ENCODE measurements around the gene MYH10.

Gene MYH10

DNA sequence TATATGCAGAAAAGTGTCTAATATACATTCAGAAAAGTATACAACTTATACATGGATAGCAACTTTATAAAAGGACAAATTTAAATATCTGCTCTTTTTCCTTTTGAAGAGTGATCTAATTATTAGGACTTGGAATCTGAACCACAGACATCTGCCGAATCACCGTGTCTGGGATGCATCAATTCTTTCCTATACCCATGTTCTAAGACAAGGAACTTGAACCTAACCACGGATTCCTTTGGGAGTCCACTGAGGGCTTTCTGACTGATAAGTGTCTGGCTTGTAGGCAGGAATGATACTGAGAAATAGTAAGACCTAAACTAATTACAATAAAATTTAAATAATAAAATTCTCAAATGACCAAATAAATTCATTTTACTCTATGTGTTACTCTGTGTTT lies 140.7 kb downstream of the MYH10 start:
- DNase-seq: no peak

DNA sequence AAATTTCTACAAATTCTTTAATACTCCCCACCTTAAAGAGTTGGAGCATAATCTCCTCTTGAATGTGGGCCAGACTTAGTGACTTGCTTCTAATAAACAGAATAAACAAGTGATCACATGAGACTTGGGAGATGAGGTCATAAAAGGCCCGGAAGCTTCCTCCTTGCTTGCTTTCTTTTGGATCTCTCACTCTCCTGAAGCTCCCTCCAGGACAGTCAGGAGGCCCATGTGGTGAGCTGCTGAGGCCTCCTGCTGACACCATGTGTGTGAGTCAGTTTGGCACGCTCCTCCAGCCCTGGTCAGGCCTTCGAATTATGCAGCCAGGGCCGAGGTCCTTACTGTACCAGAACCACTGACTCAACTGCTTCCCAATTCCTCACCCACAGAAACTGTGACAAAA lies 141.6 kb downstream of the MYH10 start:
- no peak for DNase-seq

DNA sequence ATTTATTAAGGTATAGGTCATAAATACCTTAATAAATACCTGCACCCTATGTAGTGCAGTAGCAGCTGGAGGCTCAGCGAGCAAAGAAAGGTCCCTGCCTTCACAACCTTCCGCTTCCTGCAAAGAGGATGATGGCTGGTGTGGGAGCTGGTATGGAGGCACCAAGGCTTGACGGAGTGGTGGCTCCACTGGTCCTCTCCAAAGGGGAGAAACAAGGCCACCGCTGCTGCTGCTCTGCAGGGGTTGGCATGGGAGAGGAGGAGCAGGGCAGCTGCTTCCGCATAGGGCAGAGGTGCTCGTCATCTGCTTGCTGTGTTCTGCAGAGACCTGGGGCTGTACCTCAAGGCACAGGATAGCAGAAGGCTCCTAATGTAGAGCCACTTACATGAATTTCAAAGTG lies 142.0 kb downstream of the MYH10 start:
- DNase-seq: no peak

DNA sequence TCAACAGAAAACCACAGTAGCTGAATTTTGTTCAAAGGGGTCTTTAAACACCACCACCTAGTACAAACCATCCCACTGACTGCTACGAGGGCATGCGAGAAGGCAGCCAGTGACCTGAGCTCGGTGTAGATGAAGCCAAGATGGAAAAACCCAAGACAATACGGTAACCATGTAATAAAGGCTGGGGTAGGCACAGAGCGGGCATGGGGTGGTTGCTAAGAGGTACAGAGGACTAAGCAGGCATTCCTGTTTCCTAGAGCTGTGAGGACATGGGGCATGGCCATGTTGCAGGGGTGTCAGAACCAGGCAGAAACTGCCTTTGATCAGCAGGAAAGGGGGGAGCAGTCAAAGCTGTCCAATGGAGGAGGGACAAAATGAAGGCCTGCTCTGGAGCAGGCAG lies 142.8 kb downstream of the MYH10 start:
- DNase-seq: no peak

DNA sequence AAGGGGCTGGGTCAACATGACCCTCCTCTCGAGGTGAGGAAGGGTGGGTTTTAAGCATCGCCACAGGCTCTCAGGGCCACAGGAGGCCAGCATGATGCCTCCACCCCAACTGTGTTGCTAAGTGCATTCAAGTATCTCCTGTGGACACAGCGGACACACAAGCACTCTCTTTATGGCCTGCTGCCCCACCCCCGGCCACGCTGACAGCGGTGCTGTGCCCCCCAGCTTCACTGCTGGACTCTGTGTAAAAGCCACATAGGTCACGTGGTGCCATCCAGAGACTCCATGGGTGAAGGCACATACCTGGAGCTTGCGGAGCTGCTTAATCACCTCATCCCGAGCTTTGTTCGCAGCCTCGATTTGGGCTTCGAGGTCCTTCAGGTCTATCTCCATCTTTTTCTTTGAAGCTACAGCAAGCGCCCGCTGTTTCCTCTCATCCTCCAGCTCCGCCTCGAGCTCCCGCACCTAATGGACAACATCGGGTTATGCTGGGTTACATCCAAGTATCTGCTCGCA lies 143.3 kb downstream of the MYH10 start:
- no peak for DNase-seq

DNA sequence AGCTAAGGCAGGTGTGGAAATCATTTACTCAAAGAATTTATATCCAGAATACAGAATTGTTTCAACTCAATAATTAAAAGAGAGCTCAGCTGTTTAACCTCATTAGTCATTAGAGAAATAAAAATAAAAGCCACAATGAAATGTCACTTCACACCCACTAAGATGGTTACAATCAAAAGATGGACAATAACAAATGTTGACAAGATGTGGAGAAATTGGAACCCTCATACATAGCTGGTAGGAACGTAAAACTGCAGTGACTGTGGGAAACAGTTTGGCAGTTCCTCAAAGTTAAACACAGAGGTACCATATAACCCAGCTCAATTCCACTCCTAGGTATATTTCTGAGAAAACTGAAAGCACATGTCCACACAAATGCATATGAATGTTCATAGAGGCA lies 145.0 kb downstream of the MYH10 start:
- DNase-seq: no peak

DNA sequence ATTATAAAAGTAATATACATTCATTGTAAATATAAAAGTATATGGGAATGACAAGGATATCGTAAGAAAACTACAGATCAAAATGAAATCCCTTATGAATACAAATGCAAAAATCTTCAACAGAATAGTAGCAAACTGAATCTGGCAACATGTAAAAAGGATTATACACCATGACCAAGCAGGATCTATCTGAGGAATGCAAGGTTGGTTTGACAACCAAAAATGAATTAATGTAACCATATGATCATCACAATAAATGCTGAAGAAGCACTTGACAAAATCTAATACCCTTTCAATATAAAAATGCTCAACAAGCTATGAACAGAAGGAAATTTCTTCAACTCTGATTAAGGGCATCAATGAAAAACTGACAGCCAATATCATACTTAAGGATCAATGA lies 146.1 kb downstream of the MYH10 start:
- DNase-seq: no peak

DNA sequence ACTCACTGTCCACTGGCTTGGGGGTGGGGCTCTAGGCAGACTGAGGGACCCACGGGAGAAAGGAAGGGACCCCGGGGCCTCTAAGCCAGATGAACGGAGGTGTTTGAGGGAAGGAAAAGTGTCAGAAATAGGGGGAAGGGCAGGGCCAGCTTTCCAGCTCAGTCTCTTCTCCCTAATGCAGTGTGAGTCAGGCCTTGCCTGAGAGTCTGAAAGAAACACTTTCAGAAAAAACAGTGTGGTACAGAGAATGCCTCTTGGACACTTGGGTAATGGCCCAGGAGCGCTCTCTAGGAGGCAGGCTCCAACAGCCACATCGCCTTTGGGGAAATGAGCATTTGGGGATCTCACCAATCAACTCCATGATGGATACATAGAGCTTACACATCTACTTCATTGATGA lies 148.0 kb downstream of the MYH10 start:
- DNase-seq: no peak

DNA sequence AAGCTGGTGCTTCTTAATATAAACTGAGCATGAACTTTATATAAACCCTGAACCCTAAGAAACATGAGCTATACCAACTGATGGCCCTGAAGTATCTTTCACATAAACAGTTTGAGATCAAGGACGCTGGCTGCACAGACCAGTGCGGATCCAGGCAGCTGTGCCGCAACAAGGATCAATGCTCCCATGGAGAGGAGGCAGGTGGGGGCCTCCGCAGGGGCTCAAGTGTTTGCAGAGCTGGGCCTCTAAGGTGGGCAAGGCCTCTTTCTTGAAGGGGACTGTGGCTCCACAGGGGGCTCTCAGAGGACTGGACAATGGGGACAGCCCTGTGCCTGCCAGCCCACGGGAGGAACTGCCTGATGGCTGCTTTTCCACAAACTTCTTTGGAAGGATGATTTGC lies 148.8 kb downstream of the MYH10 start:
- DNase-seq: no peak

DNA sequence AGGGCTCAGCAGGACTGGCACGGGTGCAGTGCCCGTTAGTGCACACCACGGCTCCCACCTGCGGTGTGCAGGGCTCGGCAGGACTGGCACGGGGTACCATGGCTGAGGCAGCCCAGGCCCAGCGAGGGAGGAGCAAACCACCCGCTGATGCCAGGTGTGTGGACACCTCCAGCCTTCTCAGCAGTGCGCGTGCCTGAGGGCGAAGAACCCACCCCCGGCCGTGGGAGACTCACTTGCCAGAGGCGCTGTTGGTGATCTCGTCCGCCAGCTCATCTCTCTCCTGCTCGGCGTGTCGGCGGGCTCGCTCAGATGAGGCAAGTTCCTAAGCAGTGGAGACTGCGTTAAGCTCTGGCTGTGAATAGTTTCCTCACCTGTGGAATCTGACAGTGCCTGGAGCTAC lies 149.4 kb downstream of the MYH10 start:
- no peak for DNase-seq

DNA sequence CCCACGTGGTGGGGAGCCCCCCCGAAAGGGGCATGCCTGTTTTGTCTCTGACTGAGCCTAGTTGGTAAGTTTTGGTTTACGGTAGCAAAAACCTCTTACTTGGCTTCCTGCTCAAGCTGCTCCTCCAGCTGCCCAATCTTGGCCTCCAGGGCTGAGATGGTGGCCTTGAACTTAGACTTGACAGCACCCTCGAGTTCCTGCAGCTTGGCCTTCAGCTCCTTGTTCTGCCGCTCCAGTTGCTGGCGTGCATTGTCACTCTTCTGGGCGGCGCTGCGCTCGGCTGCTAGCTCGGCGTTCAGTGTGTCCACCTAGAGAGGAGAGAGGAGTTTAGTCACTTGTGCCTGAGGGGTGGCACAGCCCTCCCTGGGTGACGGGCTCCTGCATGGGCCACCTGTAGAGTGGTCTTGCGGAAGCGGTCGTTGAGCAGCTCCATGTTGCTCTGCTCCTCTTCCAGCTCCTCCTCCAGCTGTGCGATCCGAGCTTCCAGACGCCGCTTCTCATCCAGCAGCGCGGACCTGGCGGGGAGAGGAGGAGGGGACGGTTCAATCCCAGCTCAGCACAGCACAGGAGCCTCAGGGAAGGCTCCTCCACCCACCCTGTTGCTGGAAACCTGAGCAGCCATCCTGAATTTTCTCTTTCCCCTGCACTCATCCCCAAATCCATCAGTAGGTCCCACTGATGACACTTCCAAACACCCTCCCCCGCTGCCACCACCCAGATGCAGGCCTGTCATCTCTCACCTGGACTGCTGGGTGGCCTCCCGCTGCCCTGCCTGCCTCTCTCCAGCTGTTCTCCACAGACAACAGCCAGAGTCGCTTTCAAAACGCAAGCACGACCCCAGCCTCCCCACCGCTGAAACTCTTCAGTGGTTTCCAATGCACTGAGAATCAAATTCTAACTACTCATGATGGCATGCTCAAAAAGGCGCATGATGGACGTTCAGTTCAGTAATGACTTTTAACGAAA lies 150.2 kb downstream of the MYH10 start:
- no peak for DNase-seq

DNA sequence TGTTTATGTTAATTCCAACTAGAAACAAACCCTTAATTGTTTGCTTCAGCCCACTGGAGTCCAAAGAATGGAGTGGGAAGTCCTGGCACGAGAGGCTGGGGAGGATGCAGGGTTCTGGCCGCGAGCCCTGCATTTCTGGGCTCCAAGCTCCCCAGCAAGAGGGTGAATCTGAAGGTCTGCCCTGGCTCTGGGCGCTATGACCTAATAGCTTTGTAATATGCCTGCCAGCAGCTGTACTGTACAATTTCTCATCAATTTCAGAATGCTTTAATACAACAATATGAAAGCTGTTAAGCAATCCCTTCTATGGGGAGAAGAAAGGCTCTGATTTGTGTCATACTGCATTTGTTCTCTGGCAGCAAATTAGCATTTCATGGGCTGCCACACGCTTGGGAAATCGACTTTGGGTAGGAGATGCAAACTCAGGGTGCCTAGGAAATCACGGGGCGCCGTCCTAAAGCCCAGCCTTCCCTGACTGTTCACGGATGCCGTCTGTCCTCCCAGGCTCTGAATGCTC lies 151.0 kb downstream of the MYH10 start:
- DNase-seq: no peak

DNA sequence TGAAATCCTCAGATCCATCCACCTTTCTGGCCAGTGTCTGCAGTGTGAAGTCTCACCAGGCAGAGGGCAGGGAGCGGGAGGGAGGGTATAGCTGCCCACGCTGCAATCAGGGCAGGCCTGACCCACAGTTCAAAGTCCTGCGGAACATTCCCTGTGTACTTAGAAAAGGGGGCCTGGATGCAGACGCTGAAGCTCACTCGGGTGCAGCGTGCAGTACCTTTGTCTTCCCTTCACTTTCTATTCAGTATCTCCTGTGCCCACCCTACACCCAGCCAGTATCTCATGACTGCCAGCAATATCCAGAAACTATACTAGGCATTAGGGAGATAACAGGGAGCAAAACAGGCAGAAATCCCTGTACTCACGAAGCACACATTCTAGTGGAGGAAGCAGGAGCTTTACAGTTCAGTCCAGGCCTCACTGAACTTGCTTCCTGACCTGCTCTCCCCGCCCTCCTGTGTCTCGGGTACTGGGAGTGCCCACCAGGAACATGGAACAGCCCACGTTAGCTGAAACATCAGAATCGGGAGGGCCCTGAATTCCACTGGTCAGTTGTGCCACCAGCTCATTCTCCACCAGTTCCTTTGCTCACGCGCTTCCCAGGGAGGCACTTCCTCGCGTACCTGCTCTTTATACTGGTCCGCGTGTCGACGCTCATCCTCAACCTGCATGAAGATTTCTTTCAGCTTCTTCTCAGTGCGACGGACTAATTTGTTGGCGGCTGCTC lies 152.6 kb downstream of the MYH10 start:
- DNase-seq: no peak

DNA sequence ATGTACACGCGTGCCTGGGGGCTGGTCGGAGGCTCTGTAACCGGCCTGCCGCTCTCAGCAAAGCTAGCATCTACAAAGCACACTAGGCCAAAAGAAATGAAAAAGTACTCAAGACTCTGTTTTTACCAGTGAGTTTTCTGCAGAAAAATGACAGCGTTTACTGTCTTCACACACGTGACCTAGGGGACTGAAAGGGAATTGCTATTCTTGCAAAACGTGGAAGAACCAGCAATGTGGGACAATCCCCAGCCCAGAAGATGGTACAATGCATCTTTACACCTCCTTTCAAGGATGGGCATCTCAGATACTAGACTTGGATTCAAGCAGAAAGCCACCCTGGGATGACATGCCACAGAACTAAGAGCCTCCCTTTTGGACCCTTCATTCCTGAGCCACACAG lies 153.4 kb downstream of the MYH10 start:
- DNase-seq: no peak

DNA sequence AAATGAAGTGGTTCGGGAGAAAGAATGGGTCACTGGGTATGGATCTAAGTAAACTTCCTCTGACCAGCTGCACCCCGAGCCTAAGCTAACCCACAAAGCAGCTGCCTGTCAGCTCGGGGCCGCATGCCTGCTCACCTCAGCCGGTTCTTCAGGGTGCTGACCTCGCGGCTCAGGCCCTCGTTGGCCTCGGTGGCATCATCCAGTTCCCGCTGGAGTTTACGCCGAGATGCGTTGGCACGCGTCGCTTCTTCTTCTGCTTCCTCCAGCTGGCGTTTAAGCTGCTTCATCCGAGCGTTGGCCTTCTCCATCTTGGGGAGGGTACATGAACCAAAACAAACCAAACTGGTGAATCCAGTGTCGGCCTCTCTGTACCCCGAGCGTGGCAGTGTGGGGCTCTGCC lies 153.8 kb downstream of the MYH10 start:
- DNase-seq: no peak

DNA sequence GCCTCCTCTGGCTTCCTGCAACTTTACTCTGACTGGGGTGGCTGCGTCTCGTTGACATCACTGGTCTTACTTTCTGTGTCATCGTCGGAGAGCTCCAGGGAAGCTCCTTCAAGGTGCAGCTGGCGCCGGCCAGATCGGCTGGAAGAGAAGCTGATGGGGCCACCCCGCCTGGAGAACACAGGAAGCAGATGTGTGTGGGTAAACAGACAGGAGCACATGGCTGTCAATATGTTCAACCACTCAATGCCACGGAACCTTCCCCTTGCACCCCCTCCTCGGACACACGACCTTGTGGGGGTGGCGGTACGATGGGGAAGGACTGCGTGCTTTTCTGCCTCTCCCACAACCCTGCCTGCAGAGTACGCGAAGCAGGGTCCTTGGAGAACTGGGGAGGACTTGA lies 154.7 kb downstream of the MYH10 start:
- no peak for DNase-seq

DNA sequence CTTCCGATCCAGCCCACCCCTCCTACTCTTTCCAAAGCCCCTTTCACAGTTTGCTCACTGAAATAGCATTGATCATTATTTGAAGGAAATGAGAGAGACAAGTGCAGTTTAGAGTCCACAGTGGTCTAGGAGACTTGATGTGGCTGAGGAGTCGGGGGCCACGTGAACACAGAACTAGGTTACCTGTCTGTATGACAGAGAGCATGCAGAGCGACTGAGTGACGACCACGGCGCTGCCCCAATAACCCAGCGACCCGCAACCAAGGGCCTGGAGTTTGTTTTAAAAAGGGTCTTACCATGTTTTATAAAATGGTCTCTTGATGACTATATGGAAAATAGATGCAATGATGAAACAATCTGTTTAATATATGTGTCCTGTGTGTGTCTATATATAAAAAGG lies 155.3 kb downstream of the MYH10 start:
- no peak for DNase-seq

DNA sequence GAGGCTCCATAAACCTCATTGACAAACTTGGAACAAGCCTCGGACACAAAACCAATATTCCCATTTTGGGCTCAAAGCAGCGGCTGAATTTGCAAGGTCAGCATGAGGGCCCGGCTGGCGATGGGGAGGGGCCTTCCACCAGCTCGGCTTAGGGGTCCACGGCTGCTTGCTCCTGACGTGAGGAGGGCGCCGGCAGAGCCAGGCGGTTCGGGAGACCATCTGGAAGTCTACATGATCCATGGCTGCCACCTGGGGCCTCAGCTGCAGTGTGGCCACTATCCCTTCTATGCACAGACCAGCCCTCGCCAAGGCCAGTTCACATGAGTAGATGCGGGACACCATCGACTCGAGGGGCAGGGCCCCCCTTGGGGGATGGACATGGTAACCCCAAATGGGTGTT lies 155.7 kb downstream of the MYH10 start:
- no peak for DNase-seq

DNA sequence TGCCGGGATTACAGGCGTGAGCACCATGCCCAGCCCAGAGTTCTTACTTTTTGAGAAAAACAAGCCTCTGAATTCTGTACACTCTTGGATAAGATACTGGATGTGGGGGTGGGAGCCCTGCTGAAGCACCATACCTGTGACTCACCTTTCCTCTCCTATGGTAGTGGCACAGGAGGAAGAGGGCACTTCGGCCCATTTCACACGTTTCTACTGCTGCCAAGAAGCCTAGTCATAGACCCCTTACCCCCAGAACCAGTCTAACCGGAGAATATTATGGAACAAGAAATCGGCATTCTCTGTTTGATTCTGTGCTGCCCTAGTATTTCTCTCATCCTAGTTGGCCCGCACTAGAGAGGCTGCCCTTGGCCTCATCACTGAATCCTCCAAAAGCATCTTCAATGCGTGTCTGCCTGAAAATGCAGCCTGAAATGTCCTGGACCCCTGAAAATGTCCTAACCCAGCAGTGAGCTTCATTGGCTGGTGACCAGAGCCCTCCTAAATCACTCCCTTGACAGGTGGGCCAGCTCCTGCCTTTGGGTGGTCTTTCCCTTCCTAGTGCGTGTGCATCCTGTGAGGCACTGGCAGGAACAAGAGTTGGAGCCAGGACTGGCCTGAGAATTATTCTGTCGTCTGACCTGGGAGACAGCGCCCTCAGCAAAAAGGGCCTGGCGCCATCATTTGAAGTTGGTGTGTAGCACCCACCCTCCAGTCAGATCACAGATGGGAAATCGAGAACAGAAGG lies 156.9 kb downstream of the MYH10 start:
- DNase-seq: no peak

DNA sequence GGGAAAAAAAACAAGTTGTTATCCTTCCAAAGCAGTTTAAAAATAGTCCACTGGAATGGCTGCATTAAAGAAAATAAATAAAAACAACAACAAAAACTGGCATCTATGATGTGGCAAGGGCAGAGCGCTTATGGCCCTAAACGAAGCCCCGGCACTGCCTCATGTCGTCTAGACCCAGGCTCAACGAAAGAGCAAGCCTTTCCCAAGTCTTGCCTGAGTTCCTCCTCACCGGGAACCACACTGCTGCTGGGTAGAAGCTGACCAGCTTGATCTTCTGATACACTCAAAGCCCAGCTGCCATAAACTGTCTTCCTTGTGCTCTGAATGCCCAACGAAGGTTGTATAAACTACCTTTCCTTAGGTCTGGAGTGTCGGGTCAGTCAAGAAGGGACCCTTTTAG lies 157.9 kb downstream of the MYH10 start:
- no peak for DNase-seq

DNA sequence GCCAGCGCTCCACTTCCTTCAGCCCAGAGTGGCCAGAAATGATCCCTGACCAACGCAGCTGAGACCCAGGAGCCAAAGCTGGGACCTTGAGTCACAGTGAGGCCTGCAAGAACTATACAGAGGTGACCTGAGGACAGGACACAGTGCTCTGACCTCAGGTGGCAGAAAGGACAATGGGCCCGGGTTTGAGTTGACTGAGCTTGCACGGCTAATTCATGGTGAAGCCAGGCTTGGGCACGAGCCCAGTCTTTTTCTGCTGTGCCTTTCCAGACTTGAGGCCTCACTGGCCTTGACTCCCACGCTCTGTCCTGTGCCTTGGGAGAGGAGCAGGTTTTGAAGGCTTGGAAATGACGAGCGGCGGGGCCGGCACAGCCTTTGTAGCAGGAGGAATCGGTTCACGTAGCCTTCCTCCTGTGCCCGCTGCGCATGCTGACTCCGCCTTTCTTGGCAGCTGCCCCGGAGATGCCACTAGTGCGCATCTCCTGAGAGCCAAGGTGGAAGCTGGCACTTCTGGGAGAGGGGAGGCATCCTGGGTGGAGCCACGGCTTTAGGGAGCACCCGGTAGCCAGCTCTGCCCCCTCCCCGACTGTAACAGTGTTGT lies 160.0 kb downstream of the MYH10 start:
- DNase-seq: no peak

DNA sequence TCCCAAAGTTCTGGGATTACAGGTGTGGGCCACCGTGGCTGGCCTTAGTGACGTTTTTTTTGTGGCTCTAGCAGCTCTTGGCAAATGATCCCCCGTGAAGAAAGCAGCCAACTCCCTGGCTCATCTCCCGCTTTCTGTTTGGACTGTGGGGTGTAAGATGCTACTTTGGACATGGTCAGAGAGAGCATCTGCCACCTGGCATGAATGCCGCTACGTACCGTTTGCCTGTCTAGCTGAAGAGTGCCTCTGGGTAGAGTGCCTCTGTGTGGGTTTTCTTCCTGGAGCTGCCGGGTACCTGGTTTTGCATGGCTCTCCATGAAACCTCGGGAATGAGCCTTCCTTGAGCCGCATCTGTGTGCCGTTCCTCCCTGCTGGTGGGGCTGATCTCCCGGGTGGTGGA lies 160.6 kb downstream of the MYH10 start:
- DNase-seq: no peak

DNA sequence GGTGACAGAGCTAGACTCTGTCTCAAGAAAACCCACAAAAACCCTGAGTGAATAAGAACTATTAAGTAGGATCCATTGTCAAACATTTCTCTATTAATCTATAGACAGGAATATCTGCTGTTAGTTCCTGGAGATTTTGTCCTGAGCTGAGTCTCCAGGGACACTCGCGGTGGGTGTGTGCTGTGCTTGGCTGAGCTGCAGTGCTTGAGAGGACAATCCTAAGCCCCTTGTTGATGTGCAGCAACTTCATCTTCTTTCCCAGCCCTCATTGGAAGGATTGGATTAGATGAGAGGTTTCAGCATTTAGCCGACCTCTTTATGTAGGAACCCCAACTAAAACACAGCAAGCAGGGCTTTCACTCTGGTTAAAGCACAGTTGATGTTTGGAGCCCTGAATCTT lies 161.5 kb downstream of the MYH10 start:
- DNase-seq: no peak

Measured in hematopoietic multipotent progenitor cell treated with erythropoietin and hydrocortisone succinate and interleukin-3 and kit ligand, for 6 days (in vitro differentiated cells).